Skeletal muscle tissue (tissue), 4 donors: ENCODE data around the gene TJP3. TPM values are rescaled to one million over a fixed set of nuclear protein-coding genes. Genes with fewer than 3 reads are reported as not detected.

Experiments
- H3K27ac ChIP-seq: one replicate; pipeline ENCODE4 v1.7.0; 2013; ENCODE audit warnings: mild to moderate bottlenecking, low read depth, low read length, inconsistent platforms
- H3K27me3 ChIP-seq, 3 donors: one replicate each; pipeline ENCODE4 v1.7.0; 2013; ENCODE audit warnings: low read length in 3 of 3; ENCODE audit not compliant: control insufficient read depth in 3 of 3, insufficient read depth in 3 of 3
- H3K36me3 ChIP-seq, 3 donors: one replicate each; pipeline ENCODE4 v1.7.0; 2013; ENCODE audit warnings: low read length in 3 of 3; ENCODE audit not compliant: control insufficient read depth in 3 of 3, insufficient read depth in 3 of 3
- H3K4me1 ChIP-seq, 3 donors: one replicate each; pipeline ENCODE4 v1.7.0; 2013; ENCODE audit warnings: low read length in 3 of 3, mild to moderate bottlenecking in 3 of 3; ENCODE audit not compliant: control insufficient read depth in 3 of 3, insufficient read depth in 3 of 3
- H3K4me3 ChIP-seq, 3 donors: one replicate each; pipeline ENCODE4 v1.7.0; 2013; ENCODE audit warnings: low read length in 3 of 3
- H3K9ac ChIP-seq, 3 donors: one replicate each; pipeline ENCODE4 v1.7.0; 2013; ENCODE audit warnings: low read length in 3 of 3, mild to moderate bottlenecking in 3 of 3, moderate library complexity in 2 of 3, low read depth in 1 of 3
- H3K9me3 ChIP-seq, 3 donors: one replicate each; pipeline ENCODE4 v1.7.0; 2013; ENCODE audit warnings: low read length in 3 of 3; ENCODE audit not compliant: control insufficient read depth in 3 of 3
- total RNA-seq: library from RNA; depleted of rRNA; stranded (reverse); fragments of >200 nt; gene quantifications from one replicate; pipeline ENCODE4 v1.2.3, GENCODE V29; 2014
- donor health status: Osteomylitis.

The TJP3 gene
- total RNA-seq, 1 donor from 2014 or later, result not detected

DNA sequence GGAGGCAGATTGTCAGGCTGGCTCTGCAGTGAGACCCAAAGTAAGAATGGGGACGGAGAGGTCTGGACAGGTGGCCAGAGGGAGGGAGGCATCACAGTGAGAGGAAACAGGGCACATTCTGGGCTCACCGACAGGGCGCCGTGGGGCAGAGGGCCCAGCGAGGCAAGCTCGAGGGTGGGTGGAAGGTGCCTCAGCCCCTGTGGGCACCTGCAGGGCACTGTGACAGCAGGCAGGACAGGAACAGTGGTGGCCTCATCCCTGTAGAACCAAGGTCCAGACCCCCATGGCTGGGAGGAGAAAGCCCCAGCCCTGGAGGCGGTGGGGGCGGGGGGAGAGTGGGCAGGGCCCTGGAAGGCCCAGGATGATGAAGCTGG lies 35.6 kb upstream of the TJP3 start:
- Histone ChIP-seq H3K27me3 (no peaks in the 10 kb centered on the region), H3K27ac (peak overlapping the region; percentile 86), H3K9ac (peak overlapping the region in 1 of 3 donors; percentile 81), H3K4me3 (no peak overlapping the region), H3K4me1 (peaks cover 28 to 40% (median 38%) of the 10 kb centered on the region in 3 donors), H3K9me3 (no peaks in the 10 kb centered on the region), H3K36me3 (peaks cover 0 to 5% (median 0%) of the 10 kb centered on the region in 3 donors)

GRCh38 chr19:3672993-3673392 lies 35.2 kb upstream of the TJP3 start:
- H3K36me3 ChIP-seq, result peaks cover 0 to 5% (median 0%) of the 10 kb centered on the region in 3 donors
- H3K9ac ChIP-seq, result no peak overlapping the region
- no peak overlapping the region for H3K4me3 ChIP-seq
- no peaks in the 10 kb centered on the region for H3K9me3 ChIP-seq
- peaks cover 28 to 40% (median 38%) of the 10 kb centered on the region in 3 donors for H3K4me1 ChIP-seq
- no peak overlapping the region for H3K27ac ChIP-seq
- no peaks in the 10 kb centered on the region for H3K27me3 ChIP-seq

DNA sequence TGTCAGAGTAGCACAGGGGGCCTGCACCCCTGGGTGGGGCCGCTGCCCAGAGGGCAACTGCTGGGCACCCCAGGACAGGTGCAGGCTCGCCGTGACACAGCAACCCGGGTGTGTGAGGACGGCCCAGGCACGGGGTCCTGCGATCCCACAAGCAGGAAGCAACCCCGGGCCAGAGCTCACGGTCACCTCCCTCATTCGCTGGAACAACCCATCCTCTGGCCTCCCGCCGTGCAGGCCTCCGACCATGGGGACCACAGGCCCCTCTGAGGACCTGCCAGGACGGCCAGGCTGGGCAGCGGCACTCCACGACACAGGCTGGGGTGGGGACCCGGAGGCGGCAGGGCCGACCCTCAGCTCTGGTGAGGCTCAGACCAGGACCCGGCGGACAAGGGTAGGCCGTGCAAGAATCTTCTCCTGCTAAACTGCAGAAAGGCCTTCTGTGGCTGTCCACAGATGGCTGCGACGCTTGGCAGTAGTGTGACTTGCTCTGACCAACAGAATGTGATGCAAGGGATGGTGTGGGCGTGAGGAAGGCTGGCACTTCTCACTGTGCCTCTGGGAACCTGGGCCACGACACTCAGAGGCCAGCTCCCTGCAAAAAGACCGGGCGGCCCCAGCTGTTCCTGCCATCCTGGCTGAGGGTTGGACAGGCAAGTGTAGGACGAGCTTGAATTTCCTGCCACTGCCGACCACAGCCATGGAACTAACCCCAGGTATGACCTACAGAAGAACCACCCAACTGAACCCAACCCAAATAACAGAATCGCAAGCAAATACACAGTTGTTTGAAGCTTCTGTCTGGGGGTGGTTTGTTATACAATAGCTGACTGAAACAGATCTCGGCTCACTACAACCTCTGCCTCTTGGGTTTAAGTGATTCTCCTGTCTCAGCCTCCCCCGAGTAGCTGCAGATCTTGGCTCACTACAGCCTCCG lies 34.4 kb upstream of the TJP3 start:
- H3K4me3 ChIP-seq, result no peak overlapping the region
- H3K9ac ChIP-seq, result no peak overlapping the region
- no peaks in the 10 kb centered on the region for H3K9me3 ChIP-seq
- H3K4me1 ChIP-seq, result peaks cover 28 to 35% (median 33%) of the 10 kb centered on the region in 3 donors
- H3K27me3 ChIP-seq, result no peaks in the 10 kb centered on the region
- H3K36me3 ChIP-seq, result peaks cover 0 to 5% (median 0%) of the 10 kb centered on the region in 3 donors
- no peak overlapping the region for H3K27ac ChIP-seq

DNA sequence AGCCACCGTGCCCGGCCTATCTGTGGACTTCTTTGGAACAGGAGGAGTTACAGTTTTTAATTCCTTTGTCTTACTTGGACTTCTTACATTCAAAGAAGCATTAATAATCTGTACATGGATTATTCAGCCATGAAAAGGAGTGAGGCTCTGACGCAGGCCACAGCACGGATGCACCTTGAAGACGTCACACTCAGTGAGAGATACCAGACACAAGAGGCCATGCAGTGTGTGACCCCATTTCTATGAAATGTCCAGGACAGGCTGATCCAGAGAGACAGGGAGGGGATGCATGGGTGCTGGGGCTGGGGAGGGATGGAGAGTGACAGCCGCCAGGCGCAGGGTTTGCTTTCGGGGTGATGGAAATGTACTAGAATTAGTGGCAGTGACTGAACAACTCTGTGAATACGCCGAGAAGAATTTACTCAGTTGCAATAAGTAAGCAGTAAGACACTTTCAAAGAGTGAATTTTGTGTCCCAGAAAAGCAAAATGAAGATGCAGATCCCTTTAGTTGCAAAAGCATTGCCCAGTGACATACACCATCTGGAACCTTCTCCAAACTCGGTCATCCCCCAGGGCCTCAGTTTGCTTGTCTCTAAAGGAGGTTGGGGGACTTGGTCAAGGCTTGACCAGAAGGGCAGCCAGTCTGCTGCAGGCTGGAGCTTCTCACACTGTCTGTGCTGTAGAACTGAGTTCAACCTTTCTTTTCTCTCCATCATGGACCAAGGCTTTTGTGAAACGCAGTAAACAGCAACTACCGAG lies 33.2 kb upstream of the TJP3 start:
- Histone ChIP-seq H3K27ac (no peak overlapping the region), H3K27me3 (no peaks in the 10 kb centered on the region), H3K36me3 (peaks cover 0 to 8% (median 0%) of the 10 kb centered on the region in 3 donors), H3K9ac (no peak overlapping the region), H3K4me3 (no peak overlapping the region), H3K9me3 (no peaks in the 10 kb centered on the region), H3K4me1 (peaks cover 22 to 27% (median 25%) of the 10 kb centered on the region in 3 donors)

DNA sequence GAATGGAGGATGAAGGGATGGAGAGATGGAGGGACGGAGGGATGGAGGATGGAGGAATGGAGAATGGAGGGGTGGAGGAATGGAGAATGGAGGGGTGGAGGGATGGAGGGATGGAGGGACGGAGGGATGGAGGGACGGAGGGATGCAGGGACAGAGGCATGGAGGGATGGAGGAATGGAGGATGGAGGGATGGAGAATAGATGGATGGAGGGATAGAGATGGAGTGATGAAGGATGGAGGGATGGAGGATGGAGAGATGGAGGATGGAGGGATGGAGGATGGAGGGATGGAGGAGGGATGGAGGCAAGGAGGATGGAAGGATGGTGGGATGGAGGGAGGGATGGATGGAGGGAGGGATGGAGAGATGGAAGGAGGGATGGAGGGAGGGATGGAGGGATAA lies 30.0 kb upstream of the TJP3 start:
- Histone ChIP-seq H3K4me1 (peaks cover 0 to 3% (median 3%) of the 10 kb centered on the region in 3 donors), H3K36me3 (peaks cover 0 to 8% (median 0%) of the 10 kb centered on the region in 3 donors), H3K27ac (no peak overlapping the region), H3K9ac (no peak overlapping the region), H3K4me3 (no peak overlapping the region), H3K9me3 (no peaks in the 10 kb centered on the region), H3K27me3 (no peaks in the 10 kb centered on the region)

- no peak overlapping the region for H3K9ac ChIP-seq
- no peaks in the 10 kb centered on the region for H3K27me3 ChIP-seq
- peaks cover 0 to 7% (median 5%) of the 10 kb centered on the region in 3 donors for H3K4me1 ChIP-seq
- no peaks in the 10 kb centered on the region for H3K9me3 ChIP-seq
- no peak overlapping the region for H3K27ac ChIP-seq
- H3K4me3 ChIP-seq, result no peak overlapping the region
- H3K36me3 ChIP-seq, result peaks cover 0 to 11% (median under 1%) of the 10 kb centered on the region in 3 donors
These were observed 29.0 kb upstream of the TJP3 start for GRCh38 chr19:3679138-3679537.

GRCh38 chr19:3679581-3679980 lies 28.6 kb upstream of the TJP3 start:
- H3K4me1 ChIP-seq, result peaks cover 0 to 11% (median 5%) of the 10 kb centered on the region in 3 donors
- peaks cover 0 to 2% (median 0%) of the 10 kb centered on the region in 3 donors for H3K9me3 ChIP-seq

GRCh38 chr19:3680939-3681338 lies 27.2 kb upstream of the TJP3 start:
- Histone ChIP-seq H3K9ac (no peak overlapping the region), H3K4me3 (no peak overlapping the region), H3K36me3 (peaks cover 5 to 14% (median 6%) of the 10 kb centered on the region in 3 donors), H3K27ac (no peak overlapping the region), H3K4me1 (peaks cover 0 to 13% (median 5%) of the 10 kb centered on the region in 3 donors), H3K27me3 (no peaks in the 10 kb centered on the region), H3K9me3 (peaks cover 0 to 4% (median 0%) of the 10 kb centered on the region in 3 donors)

More at GRCh38 chr19:3679581-3679980, 28.6 kb upstream of the TJP3 start:
- no peaks in the 10 kb centered on the region for H3K27me3 ChIP-seq
- H3K4me3 ChIP-seq, result no peak overlapping the region
- H3K27ac ChIP-seq, result no peak overlapping the region
- peaks cover 4 to 15% (median 5%) of the 10 kb centered on the region in 3 donors for H3K36me3 ChIP-seq
- no peak overlapping the region for H3K9ac ChIP-seq

DNA sequence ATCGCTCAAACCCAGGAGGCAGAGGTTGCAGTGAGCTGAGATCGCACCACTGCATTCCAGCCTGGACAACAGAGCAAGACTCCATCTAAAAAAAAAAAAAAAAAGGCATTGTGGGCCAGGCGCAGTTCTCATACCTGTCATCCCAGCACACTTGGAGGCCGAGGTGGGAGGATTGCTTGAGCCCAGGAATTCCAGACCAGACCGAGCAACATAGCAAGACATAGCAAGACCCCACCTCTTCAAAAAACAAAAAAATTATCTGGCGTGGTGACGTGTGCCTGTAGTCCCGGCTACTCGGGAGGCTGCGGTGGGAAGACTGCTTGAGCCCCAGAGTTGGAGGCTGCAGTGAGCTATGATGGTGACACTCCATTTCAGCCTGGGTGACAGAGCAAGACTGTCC lies 25.9 kb upstream of the TJP3 start:
- Histone ChIP-seq H3K9ac (no peak overlapping the region), H3K27me3 (no peaks in the 10 kb centered on the region), H3K4me3 (no peak overlapping the region), H3K36me3 (peaks cover 5 to 13% (median 6%) of the 10 kb centered on the region in 3 donors), H3K4me1 (peaks cover 0 to 13% (median 5%) of the 10 kb centered on the region in 3 donors), H3K27ac (no peak overlapping the region), H3K9me3 (peaks cover 0 to 4% (median 0%) of the 10 kb centered on the region in 3 donors)
